ENCODE measurements around the gene TMEM169.
A peak's percentile ranks its signal among the peaks of the same experiment; 100 is the strongest.

GRCh38 chr2:216064014-216064630 is 17.6 kb upstream of the TMEM169 start:
- TF ChIP-seq CTCF (IDR thresholded peaks at IDR 0.05) (peak; percentile 39), SIN3A (IDR thresholded peaks at IDR 0.05; ENCODE audit: borderline replicate concordance, insufficient read depth, low read depth, low read length) (no peak)

Measured in Panc1 (cell line).